MM.1S (cell line): ENCODE data around the gene FCHSD2.
"Not testable (repeated sequence)": the region's sequence is repeated elsewhere in the genome, so short reads cannot be mapped to it uniquely, and the experiment has no call there.

Experiments
- DNase-seq: peaks from one replicate; pipeline ENCODE4 v3.0.0-alpha.2; 2015
- H2AFZ ChIP-seq: fragments of 300-600 bp; sonication (generic); 2 replicates; pipeline ENCODE4 v1.6.0; 2016; ENCODE audit warnings: antibody characterized with exemption, low read length
- H3F3A ChIP-seq: fragments of 300-600 bp; sonication (generic); 2 replicates; pipeline ENCODE4 v1.6.1; 2016; ENCODE audit warnings: mild to moderate bottlenecking, antibody characterized with exemption, low read length, moderate library complexity, mixed read lengths; ENCODE audit not compliant: insufficient read depth
- H3K27ac ChIP-seq: fragments of 300-600 bp; sonication (generic); 2 replicates; pipeline ENCODE4 v1.5.1; 2016; ENCODE audit warnings: mild to moderate bottlenecking, low read length
- H3K27me3 ChIP-seq: fragments of 300-600 bp; sonication (generic); replicated peaks from 2 replicates; pipeline ENCODE4 v1.6.0; 2016; ENCODE audit warnings: low read length; ENCODE audit not compliant: insufficient read depth
- H3K36me3 ChIP-seq: fragments of 300-600 bp; sonication (generic); replicated peaks from 2 replicates; pipeline ENCODE4 v1.6.1; 2016; ENCODE audit warnings: mild to moderate bottlenecking, low read length, mixed read lengths; ENCODE audit not compliant: insufficient read depth
- H3K4me1 ChIP-seq: fragments of 300-600 bp; sonication (generic); 2 replicates; pipeline ENCODE4 v1.6.1; 2016; ENCODE audit warnings: low read length, mixed read lengths
- H3K4me2 ChIP-seq: fragments of 300-600 bp; sonication (generic); 2 replicates; pipeline ENCODE4 v1.6.0; 2016; ENCODE audit warnings: low read depth, low read length
- H3K4me3 ChIP-seq: fragments of 300-600 bp; sonication (generic); 2 replicates; pipeline ENCODE4 v1.5.1; 2016; ENCODE audit warnings: low read length, mixed read lengths
- H3K79me2 ChIP-seq: fragments of 300-600 bp; sonication (generic); 2 replicates; pipeline ENCODE4 v1.6.1; 2016; ENCODE audit warnings: mixed run types, low read length, mixed read lengths
- H3K9ac ChIP-seq: fragments of 300-600 bp; sonication (generic); 2 replicates; pipeline ENCODE4 v1.6.1; 2016; ENCODE audit warnings: low read length, mixed read lengths
- H3K9me2 ChIP-seq: fragments of 300-600 bp; sonication (generic); replicated peaks from 2 replicates; pipeline ENCODE4 v1.6.1; 2016; ENCODE audit warnings: mild to moderate bottlenecking, low read length, mixed read lengths; ENCODE audit not compliant: insufficient read depth
- H3K9me3 ChIP-seq: fragments of 300-600 bp; sonication (generic); replicated peaks from 2 replicates; pipeline ENCODE4 v1.6.1; 2016; ENCODE audit warnings: mild to moderate bottlenecking, low read length, mixed read lengths; ENCODE audit not compliant: insufficient read depth
- H4K20me1 ChIP-seq: fragments of 300-600 bp; sonication (generic); 2 replicates; pipeline ENCODE4 v1.6.1; 2016; ENCODE audit warnings: mild to moderate bottlenecking, low read length, moderate library complexity, mixed read lengths; ENCODE audit not compliant: insufficient read depth
- CTCF ChIP-seq: fragments of 300-600 bp; sonication (generic); IDR thresholded peaks from 2 replicates; pipeline ENCODE4 v1.5.1; 2016; ENCODE audit warnings: antibody characterized with exemption, low read length, mixed read lengths
- EZH2 ChIP-seq: fragments of 300-600 bp; sonication (generic); optimal IDR thresholded peaks from 2 replicates; pipeline ENCODE3; 2017; ENCODE audit warnings: low read depth, mild to moderate bottlenecking, antibody characterized with exemption, low read length, mixed read lengths
- EZH2phosphoT487 ChIP-seq: fragments of 300-600 bp; sonication (generic); IDR thresholded peaks from 2 replicates; pipeline ENCODE4 v1.6.1; 2018; ENCODE audit warnings: antibody characterized with exemption, low read length

Gene FCHSD2

GRCh38 chr11:72860592-72860991 lies 281.5 kb downstream of the FCHSD2 start:
- no peaks in the 10 kb centered on the region for H4K20me1 ChIP-seq
- no peak for TF ChIP-seq EZH2phosphoT487
- TF ChIP-seq EZH2: no peak
- no peak for TF ChIP-seq CTCF
- H3K9me2 ChIP-seq: no peaks in the 10 kb centered on the region
- H3K36me3 ChIP-seq: no peaks in the 10 kb centered on the region; the same call in 1 of the 2 replicates
- no peaks in the 10 kb centered on the region for H3K9me3 ChIP-seq
- no peak overlapping the region for H3K27ac ChIP-seq
- no peak overlapping the region for H3K9ac ChIP-seq
- no peak overlapping the region for H2AFZ ChIP-seq
- H3K27me3 ChIP-seq: no peaks in the 10 kb centered on the region
- H3K4me3 ChIP-seq: no peak overlapping the region
- peaks cover 9% of the 10 kb centered on the region; the same call in 1 of the 2 replicates for H3K79me2 ChIP-seq
- H3K4me1 ChIP-seq: no peaks in the 10 kb centered on the region
- DNase-seq: no peak
- no peaks in the 10 kb centered on the region for H3F3A ChIP-seq
- H3K4me2 ChIP-seq: no peak overlapping the region

- no peaks in the 10 kb centered on the region for H3K9me3 ChIP-seq
- TF ChIP-seq CTCF: no peak
- no peak for TF ChIP-seq EZH2phosphoT487
- no peak for TF ChIP-seq EZH2
Observed at GRCh38 chr11:72860010-72860409, 282.1 kb downstream of the FCHSD2 start.

GRCh38 chr11:72859126-72859525 lies 283.0 kb downstream of the FCHSD2 start:
- Histone ChIP-seq H3F3A (no peaks in the 10 kb centered on the region), H2AFZ (no peak overlapping the region), H3K4me1 (no peaks in the 10 kb centered on the region), H3K4me2 (no peak overlapping the region), H3K36me3 (no peaks in the 10 kb centered on the region; the same call in 1 of the 2 replicates), H3K9ac (no peak overlapping the region), H4K20me1 (no peaks in the 10 kb centered on the region), H3K27me3 (no peaks in the 10 kb centered on the region), H3K9me3 (no peaks in the 10 kb centered on the region), H3K27ac (no peak overlapping the region), H3K9me2 (no peaks in the 10 kb centered on the region), H3K4me3 (no peak overlapping the region), H3K79me2 (peaks cover 14% of the 10 kb centered on the region; the same call in 1 of the 2 replicates)
- TF ChIP-seq EZH2 (no peak), CTCF (no peak), EZH2phosphoT487 (no peak)
- DNase-seq: no peak

More at GRCh38 chr11:72860010-72860409, 282.1 kb downstream of the FCHSD2 start:
- H3K4me3 ChIP-seq: no peak overlapping the region
- no peak overlapping the region for H2AFZ ChIP-seq
- H3K9ac ChIP-seq: no peak overlapping the region
- no peak overlapping the region for H3K4me2 ChIP-seq
- H3K9me2 ChIP-seq: no peaks in the 10 kb centered on the region
- H3K36me3 ChIP-seq: no peaks in the 10 kb centered on the region; the same call in 1 of the 2 replicates
- H3K4me1 ChIP-seq: no peaks in the 10 kb centered on the region
- H3K79me2 ChIP-seq: peaks cover 9% of the 10 kb centered on the region; the same call in 1 of the 2 replicates
- no peak overlapping the region for H3K27ac ChIP-seq
- no peaks in the 10 kb centered on the region for H3F3A ChIP-seq
- no peaks in the 10 kb centered on the region for H3K27me3 ChIP-seq
- DNase-seq: no peak
- no peaks in the 10 kb centered on the region for H4K20me1 ChIP-seq

- not testable (repeated sequence) for DNase-seq, H4K20me1 ChIP-seq, H3K4me3 ChIP-seq, H3K27ac ChIP-seq, H3K9ac ChIP-seq, H3K9me3 ChIP-seq, H3K36me3 ChIP-seq, H3K9me2 ChIP-seq, H3K4me2 ChIP-seq, H3K4me1 ChIP-seq, H3F3A ChIP-seq, H2AFZ ChIP-seq, H3K27me3 ChIP-seq
- H3K79me2 ChIP-seq: peaks cover 16% of the 10 kb centered on the region; the same call in 1 of the 2 replicates
Observed at GRCh38 chr11:72858267-72858666, 283.9 kb downstream of the FCHSD2 start.
